UCSD-AML1 (cell line): ENCODE measurements around the gene MAP3K14.
"Not testable (repeated sequence)": the region's sequence is repeated elsewhere in the genome, so short reads cannot be mapped to it uniquely, and the experiment has no call there.

Experiments used
- DNase-seq: peaks from one replicate; lab custom pipeline; 2025; ENCODE audit not compliant: unreplicated experiment; lab: John Stamatoyannopoulos, UW

The MAP3K14 gene

DNA sequence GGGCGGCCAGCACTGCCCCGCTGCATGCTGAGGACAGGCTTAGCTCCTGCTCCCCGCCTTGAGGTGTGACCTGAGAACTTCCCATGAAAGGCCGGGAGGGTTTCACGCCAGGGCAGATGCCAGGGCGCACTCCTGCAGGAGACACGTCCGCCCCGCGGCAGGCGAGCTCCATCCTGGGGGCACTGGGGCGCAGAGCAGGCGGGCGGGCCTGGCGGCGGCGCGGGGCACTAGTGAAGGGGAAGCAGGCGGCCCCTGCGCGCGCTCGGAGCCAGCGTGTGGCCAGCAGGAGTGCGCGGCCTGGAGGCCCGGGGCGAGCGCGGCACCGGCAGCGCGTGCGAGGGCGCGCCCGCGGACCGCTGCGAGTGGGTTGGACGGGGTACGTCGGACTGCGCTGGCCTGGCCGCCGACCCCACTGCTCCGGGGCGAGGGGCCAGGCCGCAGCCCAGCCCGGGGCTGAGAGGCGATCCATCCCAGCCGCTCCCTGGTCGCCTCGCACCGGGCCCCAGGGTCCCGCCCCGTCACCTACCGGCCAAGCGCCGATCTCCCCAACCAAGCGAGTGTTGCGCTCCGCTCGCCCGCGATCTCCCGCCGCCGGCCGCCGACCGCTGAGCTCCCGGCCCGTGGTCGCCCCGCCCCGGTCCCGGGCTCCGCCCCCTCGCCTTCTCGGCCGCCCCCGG is at the start of gene MAP3K14:
Gene MAP3K14, minus strand, starts transcription at position 587 of the 677 bp plus-strand sequence. CDS start 26,275 bp downstream, outside the sequence.
- peak; percentile 84 for DNase-seq

DNA sequence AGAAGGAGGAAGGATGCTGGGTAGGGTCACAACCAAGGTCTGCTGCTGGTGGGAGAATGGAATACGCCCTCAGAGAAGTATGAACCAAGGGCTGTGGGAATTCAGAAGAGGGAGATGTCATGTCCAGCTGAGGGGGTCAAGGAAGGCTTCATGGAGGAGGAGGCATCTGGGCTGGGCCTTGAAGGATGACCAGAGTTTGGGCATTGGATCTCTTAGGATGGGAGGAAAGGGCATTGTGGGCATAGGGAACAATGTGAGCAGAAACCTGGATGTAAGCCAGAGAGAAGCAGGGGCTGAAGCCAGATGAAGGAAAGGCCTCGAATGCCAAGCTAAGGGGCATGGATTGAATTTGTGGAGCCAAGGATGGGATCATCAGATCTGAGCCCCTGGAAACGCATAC is 49.2 kb upstream of the MAP3K14 start:
- no peak for DNase-seq

DNA sequence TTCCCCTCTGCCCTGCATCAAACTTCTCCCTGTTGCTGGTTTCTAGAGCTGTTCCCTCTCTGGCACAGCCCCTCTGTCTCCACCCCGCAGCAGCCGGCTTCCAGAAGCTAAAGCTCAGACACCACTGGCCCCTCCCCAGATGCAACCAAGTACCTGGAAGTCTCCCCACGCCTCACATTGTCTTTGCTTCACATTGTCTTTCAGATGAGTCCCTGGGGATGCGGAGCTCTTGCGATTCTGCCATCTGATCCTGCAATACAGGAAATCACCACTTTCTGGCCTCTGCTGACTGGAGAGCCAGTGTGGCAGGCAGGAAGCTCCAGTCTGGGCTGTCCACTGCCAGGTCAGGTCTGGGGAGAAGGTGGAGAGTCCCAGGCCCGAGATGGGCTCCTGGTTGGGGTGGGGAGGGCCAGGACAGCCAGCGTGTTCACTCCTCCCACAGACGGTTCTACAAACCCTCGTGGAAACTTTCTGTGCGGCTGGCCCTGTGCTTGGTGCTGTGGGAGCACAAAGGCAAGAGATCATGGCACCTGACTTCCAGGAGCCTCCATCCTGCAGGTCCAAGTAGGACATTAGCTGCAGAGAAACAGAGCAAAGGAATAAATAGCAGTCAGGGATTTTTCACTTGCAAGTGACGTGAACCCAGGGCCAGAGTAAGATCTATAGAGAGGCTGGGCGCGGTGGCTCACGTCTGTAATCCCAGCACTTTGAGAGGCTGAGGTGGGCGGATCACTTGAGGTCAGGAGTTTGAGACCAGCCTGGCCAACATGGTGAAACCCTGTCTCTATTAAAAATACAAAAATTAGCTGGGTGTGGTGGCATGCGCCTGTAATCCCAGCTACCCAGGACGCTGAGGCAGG is 47.9 kb upstream of the MAP3K14 start:
- DNase-seq = no peak

DNA sequence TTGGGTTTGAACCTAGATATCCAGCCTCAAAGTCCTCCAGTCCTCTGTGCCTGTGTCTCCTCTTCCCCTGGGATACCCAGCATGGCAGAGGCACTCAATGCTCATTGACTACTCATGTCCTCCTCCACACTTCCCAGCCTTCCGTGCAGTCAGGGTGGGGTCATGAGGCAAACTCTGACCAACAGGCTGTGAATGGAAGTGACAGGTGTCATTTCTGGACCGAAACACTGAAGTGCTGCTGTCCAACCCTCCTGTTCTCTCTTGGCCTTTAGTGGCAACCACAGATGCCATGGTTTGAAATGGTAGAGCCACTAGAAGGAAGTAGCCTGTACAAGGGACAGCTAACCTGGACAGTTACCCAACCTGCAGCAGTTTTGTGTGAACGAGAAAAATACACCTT is 46.7 kb upstream of the MAP3K14 start:
- no peak for DNase-seq

DNA sequence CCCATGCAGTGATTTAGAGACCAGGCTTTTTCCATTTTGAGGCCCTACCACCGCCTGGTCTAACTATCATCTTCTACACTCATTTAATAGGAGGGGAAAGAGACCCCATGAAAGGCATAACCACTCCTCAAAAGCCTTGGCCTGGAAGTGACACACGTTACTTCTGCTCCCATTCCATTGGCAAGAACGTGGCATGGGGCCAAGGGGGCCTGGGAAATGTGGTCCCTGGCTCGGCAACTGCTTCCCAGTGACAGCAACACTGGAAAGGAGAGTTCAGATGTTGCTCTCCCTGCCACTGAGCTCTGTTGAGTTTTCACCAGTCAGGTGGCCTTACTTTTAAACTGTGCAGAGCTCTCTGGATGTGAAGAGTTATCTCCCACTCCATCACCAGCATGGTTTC is 45.2 kb upstream of the MAP3K14 start:
- DNase-seq = no peak

DNA sequence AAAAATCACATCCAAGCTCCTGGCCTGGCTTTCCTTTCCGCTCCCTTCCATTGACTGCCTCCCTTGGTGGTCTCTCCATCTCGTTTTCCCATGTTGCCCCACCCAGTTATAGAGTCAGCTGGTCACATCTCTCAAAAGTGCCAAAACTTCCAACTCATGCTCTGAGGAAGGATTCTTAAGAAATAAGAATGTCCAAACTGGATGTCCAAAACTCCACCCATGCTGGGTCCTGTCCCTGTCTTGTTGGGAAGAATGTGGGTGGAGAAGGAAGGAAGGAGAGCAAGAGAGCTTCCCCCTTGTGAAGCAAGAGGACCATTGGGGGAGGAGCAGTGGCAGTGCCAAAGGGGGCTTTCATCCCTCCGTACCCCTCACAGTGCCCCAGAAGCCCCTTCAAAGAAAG is 44.6 kb upstream of the MAP3K14 start:
- no peak for DNase-seq

DNA sequence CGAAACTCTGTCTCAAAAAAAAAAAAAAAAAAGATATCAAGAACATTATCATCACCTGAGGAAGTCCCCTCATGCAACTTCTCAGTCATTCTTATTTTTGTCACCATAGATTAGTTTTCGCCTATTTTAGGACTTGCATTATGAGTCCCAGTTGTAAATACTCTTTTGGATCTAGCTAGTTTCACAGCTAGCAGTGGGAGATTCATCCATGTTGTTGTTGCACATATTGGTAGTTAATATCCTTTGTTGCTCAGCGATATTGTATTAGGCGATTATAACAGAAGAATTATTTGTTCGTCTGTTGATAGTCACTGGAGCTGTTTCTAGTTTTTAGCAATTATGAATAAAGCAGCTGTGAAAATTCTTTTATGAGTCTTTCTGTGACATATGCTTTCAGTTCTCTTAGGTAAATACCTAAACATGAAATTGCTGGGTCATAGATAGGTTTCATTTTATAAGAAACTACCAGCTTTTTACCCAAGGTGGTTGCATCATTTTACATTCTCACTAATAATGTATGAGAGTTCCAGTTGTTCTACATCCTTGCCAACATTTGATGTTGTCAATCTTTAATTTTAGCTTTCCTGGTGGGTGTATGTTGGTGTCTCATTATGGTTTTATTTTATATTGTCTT is 40.7 kb upstream of the MAP3K14 start:
- no peak for DNase-seq

DNA sequence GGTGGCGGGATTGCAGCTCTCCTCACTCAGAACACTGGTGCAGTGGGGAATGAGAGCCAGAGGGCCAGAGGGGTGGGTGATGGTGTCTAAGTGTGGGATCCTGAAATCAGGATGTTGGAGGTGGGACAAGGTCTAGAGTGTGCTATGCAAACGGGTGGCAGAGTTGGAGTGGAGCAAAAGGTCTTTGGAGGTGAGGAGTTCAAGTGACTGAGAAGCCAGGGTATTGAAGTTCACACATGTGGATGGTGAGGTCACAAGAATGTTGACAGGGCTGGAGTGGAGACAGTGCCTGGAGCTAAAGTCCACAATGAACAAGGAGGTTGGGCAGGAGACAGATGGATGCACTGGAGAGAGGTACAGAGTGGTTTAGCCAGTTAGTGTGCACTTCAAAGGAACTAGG is 38.3 kb upstream of the MAP3K14 start:
- no peak for DNase-seq

DNA sequence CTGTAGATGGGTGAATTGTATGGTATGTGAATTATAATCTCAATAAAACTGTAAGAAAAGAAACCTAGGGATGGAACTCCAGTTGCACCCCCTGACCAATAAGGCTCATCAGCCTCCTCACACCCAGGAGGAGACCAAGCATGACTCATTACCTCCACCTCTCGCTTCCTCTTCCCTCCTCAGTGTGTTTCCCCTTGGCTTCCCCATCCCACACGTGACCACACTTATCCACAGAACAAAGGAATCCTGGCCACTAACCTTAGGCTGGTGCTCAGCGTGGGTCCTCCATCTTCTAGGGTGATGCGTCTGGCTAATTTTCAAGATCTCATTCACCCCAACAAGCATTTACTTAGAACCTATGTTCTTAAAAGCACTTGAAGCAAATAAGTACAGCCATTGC is 36.2 kb upstream of the MAP3K14 start:
- DNase-seq = peak; percentile 28

DNA sequence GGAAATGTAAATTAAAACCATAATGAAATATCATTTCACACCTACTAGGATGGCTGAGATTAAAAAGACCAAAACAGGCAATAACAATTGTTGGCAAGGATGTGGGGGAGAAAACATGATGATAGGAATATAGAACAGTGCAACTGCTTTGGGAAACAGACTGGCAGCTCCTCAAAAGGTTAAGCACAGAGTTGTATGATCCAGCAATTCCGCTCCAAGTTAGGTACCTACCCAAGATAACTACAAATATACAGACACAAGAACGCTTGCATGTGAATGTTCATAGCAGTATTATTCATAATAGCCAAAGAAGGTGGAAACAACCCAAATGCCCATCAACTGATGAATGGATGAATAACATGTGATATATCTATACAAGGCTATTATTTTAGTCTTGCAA is 35.0 kb upstream of the MAP3K14 start:
- no peak for DNase-seq

DNA sequence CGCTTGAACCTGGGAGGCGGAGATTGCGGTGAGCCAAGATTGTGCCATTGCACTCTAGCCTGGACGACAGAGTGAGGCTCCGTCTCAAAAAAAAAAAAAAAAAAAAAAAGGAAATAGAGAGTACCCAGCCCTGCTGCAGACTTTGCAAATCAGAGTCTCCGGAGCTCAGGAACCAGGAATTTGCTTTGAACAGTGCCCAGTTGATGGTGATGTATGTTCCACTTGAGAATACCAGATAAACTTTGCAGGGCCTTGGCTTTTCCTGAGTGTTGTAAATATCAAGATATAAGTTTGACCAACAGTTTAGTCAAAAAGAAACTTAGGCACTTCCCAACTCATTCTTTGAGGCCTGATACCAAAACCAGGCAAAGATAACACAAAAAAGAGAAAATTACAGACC is 30.6 kb upstream of the MAP3K14 start:
- no peak for DNase-seq

DNA sequence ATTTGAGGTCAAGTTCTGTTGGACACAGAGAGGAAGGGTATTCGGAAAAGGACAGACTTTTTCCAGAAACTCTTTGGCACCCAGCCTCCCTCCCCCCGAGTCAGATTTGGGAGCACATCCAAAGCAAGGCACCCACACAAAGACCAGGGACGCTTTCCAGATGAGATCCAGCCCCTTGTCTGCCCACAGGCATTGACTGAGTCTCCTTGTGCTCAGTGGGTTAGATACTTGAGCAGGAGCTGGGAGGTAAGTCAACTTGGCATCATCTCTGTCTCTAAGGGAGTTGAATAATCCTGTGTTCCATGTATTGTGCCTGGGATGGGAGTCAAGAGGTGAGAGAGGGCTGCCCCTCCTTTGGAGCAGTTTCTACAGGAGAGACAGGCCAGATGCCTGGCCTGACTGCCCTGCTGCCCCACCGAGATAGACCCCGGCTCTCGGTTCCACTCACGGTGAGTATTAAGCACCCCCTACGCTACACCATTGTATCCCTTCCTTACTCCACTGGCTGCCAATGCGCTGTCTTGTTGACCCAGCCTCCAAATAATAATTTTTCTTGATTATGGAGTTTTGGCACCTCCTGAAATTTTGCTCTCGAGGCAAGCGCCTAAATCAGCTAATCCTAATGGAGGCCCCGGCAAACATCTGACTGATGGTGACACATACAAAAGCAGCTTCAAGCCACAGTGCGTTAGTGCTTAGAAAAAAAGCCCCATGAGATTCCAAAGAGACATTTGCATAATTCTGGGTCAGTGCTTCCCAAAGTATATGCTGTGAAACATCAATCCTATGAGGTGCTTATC is 29.6 kb upstream of the MAP3K14 start:
- DNase-seq = no peak

DNA sequence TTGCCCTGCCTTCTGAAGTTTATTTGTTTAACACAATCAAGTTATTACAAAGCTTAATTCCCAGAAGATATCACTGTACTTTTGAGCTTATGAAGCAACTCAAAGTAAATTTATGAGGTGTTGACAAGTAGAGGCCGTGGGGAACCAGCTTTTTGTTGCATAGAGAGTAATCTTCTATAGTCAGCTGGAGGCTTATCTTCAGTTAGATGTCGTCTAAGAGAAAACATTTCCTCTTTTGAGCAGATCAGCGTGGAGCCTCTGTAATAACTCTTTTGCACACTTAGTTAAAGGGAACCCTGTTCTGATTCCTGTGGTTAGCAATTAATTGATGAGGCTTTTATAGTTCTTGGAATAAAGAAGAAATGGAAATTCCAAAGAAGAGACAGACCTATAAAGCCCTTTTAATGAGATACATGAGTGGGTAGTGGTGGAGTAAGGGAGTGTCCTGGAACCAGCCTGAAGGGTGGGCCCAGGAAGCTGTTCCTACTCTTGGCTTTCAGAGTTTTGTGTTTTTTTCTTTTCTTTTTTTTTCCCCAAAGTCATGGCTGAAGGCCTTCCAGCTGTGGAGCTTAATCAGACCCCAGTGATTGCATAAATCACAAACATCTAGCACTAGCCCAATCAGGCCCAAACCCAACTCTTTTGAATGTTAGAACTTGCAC is 28.9 kb upstream of the MAP3K14 start:
- no peak for DNase-seq

DNA sequence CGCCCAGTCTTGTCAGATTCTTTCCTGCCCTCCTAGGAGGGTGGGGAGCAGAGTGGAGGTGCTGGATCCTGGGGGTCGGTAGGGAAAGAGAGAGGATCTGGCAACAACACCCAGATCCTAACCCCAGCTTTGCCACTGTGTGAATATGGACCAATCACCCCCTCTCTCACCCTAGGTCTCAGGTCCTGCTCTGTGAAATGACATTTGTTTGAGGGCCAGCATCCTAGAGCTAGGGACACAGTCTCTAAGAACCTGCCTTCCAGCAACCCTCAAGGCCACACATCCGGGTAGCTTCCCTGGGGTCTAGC is 28.4 kb upstream of the MAP3K14 start:
- DNase-seq = no peak

DNA sequence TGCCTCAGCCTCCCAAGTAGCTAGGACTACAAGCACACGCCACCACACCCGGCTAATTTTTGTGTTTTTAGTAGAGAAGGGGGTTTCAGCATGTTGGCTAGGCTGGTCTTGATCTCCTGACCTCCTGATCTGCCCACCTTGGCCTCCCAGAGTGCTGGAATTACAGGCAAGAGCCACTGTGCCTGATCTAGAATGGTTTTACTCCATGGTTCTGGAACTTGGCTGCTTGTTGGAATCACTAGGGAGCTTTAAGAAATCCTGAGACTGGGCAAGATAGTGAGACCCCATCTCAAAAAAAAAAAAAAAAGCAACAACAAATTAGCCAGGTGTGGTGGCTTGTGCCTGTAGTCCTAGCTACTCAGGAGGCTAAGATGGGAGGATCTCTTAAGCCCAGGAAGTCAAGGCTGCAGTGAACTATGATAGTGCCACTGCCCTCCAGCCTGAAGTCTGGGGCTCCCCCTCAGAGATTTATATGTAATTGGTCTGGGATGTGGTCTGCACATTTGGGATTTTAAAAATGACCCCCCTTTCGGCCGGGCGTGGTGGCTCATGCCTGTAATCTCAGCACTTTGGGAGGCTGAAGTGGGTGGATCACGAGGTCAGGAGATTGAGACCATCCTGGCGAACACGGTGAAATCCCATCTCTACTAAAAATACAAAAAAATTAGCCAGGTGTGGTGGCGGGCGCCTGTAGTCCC is 27.3 kb upstream of the MAP3K14 start:
- DNase-seq = not testable (repeated sequence)

DNA sequence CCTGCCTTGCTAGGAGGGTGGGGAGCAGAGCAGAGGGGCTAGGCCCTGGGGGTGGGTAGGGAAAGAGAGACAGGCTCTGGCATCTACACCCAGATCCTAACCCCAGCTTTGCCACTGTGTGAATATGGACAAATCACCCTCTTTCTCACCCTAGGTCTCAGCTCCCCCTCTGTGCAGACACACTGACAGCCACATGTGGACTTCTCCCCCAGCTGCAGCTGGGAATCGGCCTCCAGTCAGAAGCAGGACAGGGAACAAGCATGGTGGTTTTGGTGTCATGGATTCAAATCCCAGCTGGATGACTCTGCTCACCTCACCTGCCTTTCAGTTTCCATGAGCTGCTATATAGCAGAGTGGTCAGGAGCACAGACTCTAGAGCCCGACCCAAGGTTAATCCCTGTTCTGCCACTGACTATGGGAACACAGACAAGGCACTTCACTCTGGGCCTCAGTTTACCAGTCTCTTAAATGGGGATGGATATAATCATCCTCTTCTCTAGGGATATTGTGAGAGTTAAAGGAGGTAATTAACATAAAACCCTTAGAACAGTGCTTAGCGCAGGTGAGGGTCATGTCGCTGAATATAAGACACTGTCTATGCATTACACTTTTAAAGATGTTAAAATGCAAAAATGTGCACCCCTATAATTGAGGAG is 26.2 kb upstream of the MAP3K14 start:
- DNase-seq = no peak

DNA sequence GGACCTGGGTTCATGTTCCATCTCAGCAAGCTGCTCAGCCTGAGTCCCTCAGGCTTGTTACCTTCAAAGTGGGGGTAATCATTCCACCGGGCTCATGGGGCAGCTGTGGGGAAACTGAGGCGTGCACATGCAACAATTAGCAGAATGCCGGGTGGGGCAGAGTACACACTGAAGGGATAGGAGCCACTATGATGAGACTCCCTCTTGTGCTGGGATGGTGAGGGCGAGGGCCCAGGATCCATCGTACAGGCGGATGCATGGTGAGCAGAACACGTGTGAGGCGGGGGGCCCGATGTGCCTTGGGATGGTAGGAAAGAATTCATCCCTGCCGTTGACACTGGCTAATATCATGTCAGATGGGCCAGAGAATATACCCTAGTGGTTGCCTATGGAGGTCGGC is 25.5 kb upstream of the MAP3K14 start:
- no peak for DNase-seq

DNA sequence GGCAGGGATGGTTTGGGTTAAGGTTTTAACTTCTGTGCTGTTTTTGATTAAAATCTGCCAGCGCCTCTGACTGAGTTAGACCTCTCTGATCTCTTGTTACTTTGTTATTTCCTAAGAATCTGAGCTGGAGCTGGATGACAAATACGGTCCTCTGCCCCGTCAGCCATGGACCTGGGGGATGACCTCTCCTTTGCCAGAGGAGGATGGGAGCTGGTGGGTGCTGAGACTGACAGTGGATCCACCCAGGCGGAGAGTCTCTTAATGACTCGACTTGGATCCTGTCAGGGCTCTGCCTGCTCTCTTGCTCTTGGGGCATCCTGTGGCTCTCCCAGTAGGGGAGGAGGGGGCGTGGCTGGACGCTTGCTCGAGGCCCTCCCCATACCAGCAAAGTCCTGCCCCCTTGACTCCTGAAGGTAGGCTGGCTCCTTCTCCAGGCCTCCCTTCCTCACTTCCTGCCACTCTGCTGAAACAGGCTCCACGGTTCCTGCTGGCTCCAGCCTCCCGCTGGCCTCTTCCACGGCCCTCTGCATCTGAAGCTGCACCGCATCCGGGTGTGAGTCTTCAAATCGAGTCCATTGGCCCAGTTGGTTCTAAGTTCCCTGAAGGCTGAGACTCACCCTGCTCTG is 24.8 kb upstream of the MAP3K14 start:
- DNase-seq = peak; percentile 34
